Endodermal cell (in vitro differentiated cells): ENCODE results near the gene ATP2A1. TPM values are rescaled to one million over a fixed set of nuclear protein-coding genes. Genes with fewer than 3 reads are reported as not detected.
A peak's percentile ranks its signal among the peaks of the same experiment; 100 is the strongest.

ENCODE experiments used
- DNase-seq: peaks from one replicate; pipeline ENCODE4 v3.0.0-alpha.2; 2017
- H3K27ac ChIP-seq: 2 replicates; pipeline ENCODE4 v1.5.1; 2013; ENCODE audit warnings: mild to moderate bottlenecking, low read depth, low read length, moderate library complexity
- H3K27me3 ChIP-seq: 2 replicates; pipeline ENCODE4 v1.6.1; 2013; ENCODE audit warnings: mild to moderate bottlenecking, low read length, moderate library complexity; ENCODE audit not compliant: insufficient read depth, control insufficient read depth, poor library complexity, severe bottlenecking
- H3K36me3 ChIP-seq: 2 replicates; pipeline ENCODE4 v1.7.0; 2013; ENCODE audit warnings: mild to moderate bottlenecking, low read length, moderate library complexity; ENCODE audit not compliant: control insufficient read depth, insufficient read depth
- H3K4me1 ChIP-seq: one replicate; pipeline ENCODE4 v1.7.0; 2013; ENCODE audit warnings: low read length; ENCODE audit not compliant: control insufficient read depth, insufficient read depth
- H3K4me3 ChIP-seq: 2 replicates; pipeline ENCODE4 v1.5.1; 2013; ENCODE audit warnings: mild to moderate bottlenecking, low read length, moderate library complexity
- H3K9ac ChIP-seq: 2 replicates; pipeline ENCODE4 v1.6.1; 2013; ENCODE audit warnings: mild to moderate bottlenecking, low read length, moderate library complexity; ENCODE audit not compliant: poor library complexity, severe bottlenecking; ENCODE audit errors: extremely low read depth
- H3K9me3 ChIP-seq: 2 replicates; pipeline ENCODE4 v1.6.1; 2013; ENCODE audit warnings: mild to moderate bottlenecking, low read length, moderate library complexity; ENCODE audit not compliant: control insufficient read depth
- H3K27ac Mint-ChIP-seq: 2 replicates; pipeline ENCODE4 v1.8.0; 2020; ENCODE audit warnings: mixed read lengths
- H3K27me3 Mint-ChIP-seq: 2 replicates; pipeline ENCODE4 v1.8.0; 2021; ENCODE audit warnings: mild to moderate bottlenecking, mixed read lengths; ENCODE audit not compliant: insufficient read depth
- H3K36me3 Mint-ChIP-seq: 2 replicates; pipeline ENCODE4 v1.8.0; 2020; ENCODE audit warnings: low read depth, mixed read lengths
- H3K4me1 Mint-ChIP-seq: 2 replicates; pipeline ENCODE4 v1.8.0; 2020; ENCODE audit warnings: mixed read lengths
- H3K4me3 Mint-ChIP-seq: 2 replicates; pipeline ENCODE4 v1.8.0; 2020; ENCODE audit warnings: mild to moderate bottlenecking, moderate library complexity, mixed read lengths
- H3K9me3 Mint-ChIP-seq: 2 replicates; pipeline ENCODE4 v1.8.0; 2020; ENCODE audit warnings: mild to moderate bottlenecking, mixed read lengths
- CTCF ChIP-seq: fragments of 200-600 bp; sonication (generic); conservative IDR thresholded peaks from 2 replicates; pipeline ENCODE4 v1.5.0; 2021; ENCODE audit warnings: antibody characterized with exemption, mild to moderate bottlenecking
- WGBS, 2 experiments: methylation state at CpG; one replicate each; pipeline versions ENCODE4 v1.1.5 to v1.1.7; 2013; ENCODE audit warnings: missing lambda C conversion rate in 2 of 2, mixed read lengths in 1 of 2; ENCODE audit not compliant: insufficient coverage in 1 of 2, insufficient read length in 1 of 2; 5-methylcytosine and 5-hydroxymethylcytosine counted together
- long read RNA-seq, 4 experiments: library from polyadenylated mRNA in 2 of 4; library from RNA in 1 of 4; library from capped mRNA in 1 of 4; stranded (forward) in 3 of 4; unstranded in 1 of 4; transcript quantifications; one replicate each; pipeline ENCODE4 v2.0.0, GENCODE V29; 2020 to 2021; ENCODE audit warnings: inconsistent platforms in 1 of 4
- polyA plus RNA-seq, 2 experiments: library from polyadenylated mRNA; stranded (reverse); fragments of 50-300 nt; gene quantifications; one replicate each; pipeline ENCODE4 v1.2.3, GENCODE V29; 2013
- total RNA-seq, 2 donors: library from RNA; stranded (reverse); fragmentation: NEBNext Ultra II Directional in 1 of 2; extraction: Animal tissue kit (Norgen Biotek cat#: 25700) in 1 of 2; gene quantifications; 2 replicates in 1 of 2; 3 replicates in 1 of 2; pipeline ENCODE4 v1.2.1, GENCODE V29; 2021

Gene ATP2A1
- 1 to 10 TPM; 4.7 to 7.7 TPM for total RNA-seq
- 2.2 TPM for polyA plus RNA-seq (2013, experiment 1 of 2)
- polyA plus RNA-seq (2013, experiment 2 of 2): 3.7 TPM
- long read RNA-seq, experiment 1, partial matches to known transcripts: 3 of 3 reads
- long read RNA-seq, experiment 1, other reads (novel, unspliced or antisense): 0 of 3 reads
- long read RNA-seq, experiment 2, partial matches to known transcripts: 0 of 1 reads
- long read RNA-seq, experiment 2, other reads (novel, unspliced or antisense): 1 of 1 reads
- long read RNA-seq, experiment 3, partial matches to known transcripts: 0 of 4 reads
- long read RNA-seq, experiment 3, other reads (novel, unspliced or antisense): 4 of 4 reads
- long read RNA-seq, experiment 4: 0 reads

- peaks cover 8% of the 10 kb centered on the region for H3K36me3 ChIP-seq
Measured at GRCh38 chr16:28878083-28878926, at the start of gene ATP2A1. TSS of gene ATP2A1 (plus strand) at chr16:28878488. CDS start at chr16:28878672, 184 bp downstream.

DNA sequence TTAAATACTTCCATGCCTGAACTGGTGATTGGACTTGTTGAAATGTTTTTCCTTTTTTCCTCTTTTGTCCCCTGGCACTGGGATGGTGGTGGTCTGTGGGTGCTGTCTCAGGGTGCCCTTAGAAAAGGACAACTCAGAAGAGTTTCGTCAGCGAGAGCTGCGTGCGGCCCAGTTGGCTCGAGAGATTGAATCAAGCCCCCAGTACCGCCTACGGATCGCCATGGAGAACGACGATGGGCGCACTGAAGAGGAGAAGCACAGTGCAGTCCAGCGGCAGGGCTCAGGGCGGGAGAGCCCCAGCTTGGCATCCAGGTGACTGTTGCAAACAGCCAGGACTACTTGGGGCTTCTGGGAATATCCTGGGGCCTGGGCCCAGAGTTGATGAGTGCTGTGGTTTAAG is 48.5 kb upstream of the ATP2A1 start:
- Histone ChIP-seq H3K27ac (no peak overlapping the region), H3K4me1 (no peaks in the 10 kb centered on the region), H3K9ac (no peak overlapping the region), H3K9me3 (no peaks in the 10 kb centered on the region), H3K27me3 (no peaks in the 10 kb centered on the region), H3K4me3 (no peak overlapping the region), H3K36me3 (peaks cover 99% of the 10 kb centered on the region)
- H3K9me3 Mint-ChIP-seq: no peaks in the 10 kb centered on the region
- 96 to 98% methylated on average over 11 to 13 of the region's 13 CpGs for WGBS, 2 experiments
- no peak for DNase-seq
- no peaks in the 10 kb centered on the region for H3K27me3 Mint-ChIP-seq
- TF ChIP-seq CTCF: no peak
- peaks cover 91% of the 10 kb centered on the region for H3K36me3 Mint-ChIP-seq
- no peak overlapping the region for H3K27ac Mint-ChIP-seq
- no peak overlapping the region for H3K4me3 Mint-ChIP-seq
- H3K4me1 Mint-ChIP-seq: peaks cover 16% of the 10 kb centered on the region

More at GRCh38 chr16:28878083-28878926, at the start of gene ATP2A1:
- peak within 1 kb of the TSS; percentile 79 for H3K4me3 Mint-ChIP-seq
- no peak for DNase-seq
- peaks cover 3% of the 10 kb centered on the region for H3K4me1 ChIP-seq
- peak within 1 kb of the TSS; percentile 80 for H3K27ac Mint-ChIP-seq
- peaks cover 22% of the 10 kb centered on the region for H3K27me3 Mint-ChIP-seq
- H3K36me3 Mint-ChIP-seq: peaks cover 14% of the 10 kb centered on the region
- peaks cover 13% of the 10 kb centered on the region for H3K27me3 ChIP-seq
- WGBS, 2 experiments: 84 to 89% methylated on average over 13 to 24 of the region's 25 CpGs
- no peak within 1 kb of the TSS for H3K27ac ChIP-seq
- no peaks in the 10 kb centered on the region for H3K9me3 Mint-ChIP-seq
- H3K9ac ChIP-seq: peak within 1 kb of the TSS; percentile 74
- peak within 1 kb of the TSS; percentile 94 for H3K4me3 ChIP-seq
- H3K9me3 ChIP-seq: no peaks in the 10 kb centered on the region
- TF ChIP-seq CTCF: no peak
- peaks cover 10% of the 10 kb centered on the region for H3K4me1 Mint-ChIP-seq

GRCh38 chr16:28830531-28830930 is 47.8 kb upstream of the ATP2A1 start:
- Histone ChIP-seq H3K4me3 (no peak overlapping the region), H3K27ac (no peak overlapping the region), H3K9me3 (no peaks in the 10 kb centered on the region), H3K9ac (no peak overlapping the region), H3K36me3 (peaks cover 97% of the 10 kb centered on the region), H3K4me1 (no peaks in the 10 kb centered on the region), H3K27me3 (no peaks in the 10 kb centered on the region)
- no peak for TF ChIP-seq CTCF
- H3K36me3 Mint-ChIP-seq: peaks cover 93% of the 10 kb centered on the region
- H3K27me3 Mint-ChIP-seq: no peaks in the 10 kb centered on the region
- H3K4me1 Mint-ChIP-seq: peaks cover 8% of the 10 kb centered on the region
- 86 to 98% methylated on average over 9 to 11 of the region's 13 CpGs for whole genome bisulfite sequencing, 2 experiments
- DNase-seq: no peak
- no peaks in the 10 kb centered on the region for H3K9me3 Mint-ChIP-seq
- no peak overlapping the region for H3K4me3 Mint-ChIP-seq
- peak overlapping the region; percentile 20 for H3K27ac Mint-ChIP-seq
